GM13977 (cell line): ENCODE measurements around the gene ST6GALNAC3.

Experiments
- DNase-seq: peaks from one replicate; pipeline ENCODE4 v3.0.0; 2012; ENCODE audit warnings: low spot score
- CTCF ChIP-seq: IDR thresholded peaks from 2 replicates; pipeline ENCODE4 v1.5.1; 2012; ENCODE audit warnings: mild to moderate bottlenecking, control low read depth; ENCODE audit not compliant: insufficient read depth; ENCODE audit errors: extremely low read depth, missing control alignments
- in situ Hi-C: fragments of 300-500 bp; cut with MboI; formaldehyde crosslinking; loops from one replicate; pipeline ENCODE4 v1.12.0; 2022; ENCODE audit warnings: low sequenced_read_pairs, low pct_unique_long_range_greater_than_20kb, mixed read lengths, inconsistent platforms; ENCODE audit not compliant: unreplicated experiment

Gene ST6GALNAC3

GRCh38 chr1:76179219-76179698 is 104.7 kb downstream of the ST6GALNAC3 start:
- in situ Hi-C loops: no loop called here
- DNase-seq: no peak
- TF ChIP-seq CTCF: no peak

- no peak for TF ChIP-seq CTCF
- in situ Hi-C loops: no loop called here
- DNase-seq: no peak
Observed at GRCh38 chr1:76185207-76185606, 110.7 kb downstream of the ST6GALNAC3 start.

- no peak for TF ChIP-seq CTCF
- in situ Hi-C loops: no loop called here
- no peak for DNase-seq
Observed at GRCh38 chr1:76186554-76187170, 112.1 kb downstream of the ST6GALNAC3 start.

- TF ChIP-seq CTCF: no peak
- no peak for DNase-seq
- in situ Hi-C loops: no loop called here
Observed at GRCh38 chr1:76187436-76187835, 112.9 kb downstream of the ST6GALNAC3 start.

GRCh38 chr1:76189310-76189709 is 114.8 kb downstream of the ST6GALNAC3 start:
- in situ Hi-C loops: no loop called here
- DNase-seq: no peak
- TF ChIP-seq CTCF: no peak

- DNase-seq: peak; percentile 9
- in situ Hi-C loops: no loop called here
- no peak for TF ChIP-seq CTCF
Observed at GRCh38 chr1:76190749-76191424, 116.3 kb downstream of the ST6GALNAC3 start.
